Suppressor macrophage (primary cell): Measurements from ENCODE around the gene RIMKLA.

ENCODE experiments used
- DNase-seq, 4 experiments: peaks; one replicate each; pipeline ENCODE4 v3.0.0-alpha.2; 2020 to 2022
- total RNA-seq, 17 experiments: gene quantifications; one replicate each; lab custom pipeline; 2026; ENCODE audit warnings: mixed read lengths in 6 of 17, inconsistent platforms in 3 of 17; lab: John Stamatoyannopoulos, UW

Gene RIMKLA
- total RNA-seq = 0 to 5.4 (median 0.50) reads per million in 17 experiments

GRCh38 chr1:42380586-42381279, at the start of gene RIMKLA:
RIMKLA (plus strand) TSS chr1:42380792; CDS start chr1:42380935, 143 bp downstream.
- DNase-seq = peak; percentile 13 to 85 (median 56)

- DNase-seq = no peak
Measured at GRCh38 chr1:42332877-42333276, 47.7 kb upstream of the RIMKLA start.

- peak in 2 of 4 experiments; percentile 18 to 22 for DNase-seq
Measured at GRCh38 chr1:42333662-42334239, 46.8 kb upstream of the RIMKLA start.

- DNase-seq = peak; percentile 40 to 66 (median 58)
Measured at GRCh38 chr1:42334240-42335049, 46.1 kb upstream of the RIMKLA start.

- peak; percentile 94 to 98 (median 96) for DNase-seq
Measured at GRCh38 chr1:42335050-42335808, 45.4 kb upstream of the RIMKLA start, which contains the start of gene FOXJ3. FOXJ3 (minus strand) TSS chr1:42335235; CDS start chr1:42311093, 24,142 bp downstream.

- peak; percentile 10 to 30 (median 21) for DNase-seq
Measured at GRCh38 chr1:42335809-42336518, 44.6 kb upstream of the RIMKLA start.

- DNase-seq = no peak
Measured at GRCh38 chr1:42336978-42337377, 43.6 kb upstream of the RIMKLA start.

GRCh38 chr1:42340093-42340492, 40.5 kb upstream of the RIMKLA start:
- DNase-seq = no peak

GRCh38 chr1:42340901-42341300, 39.7 kb upstream of the RIMKLA start:
- DNase-seq = no peak

GRCh38 chr1:42343049-42343448, 37.5 kb upstream of the RIMKLA start:
- DNase-seq = no peak

GRCh38 chr1:42348498-42348897, 32.1 kb upstream of the RIMKLA start:
- no peak for DNase-seq

GRCh38 chr1:42350086-42350485, 30.5 kb upstream of the RIMKLA start:
- DNase-seq = no peak

- DNase-seq = no peak
Measured at GRCh38 chr1:42358791-42359190, 21.8 kb upstream of the RIMKLA start.

GRCh38 chr1:42359466-42359865, 21.1 kb upstream of the RIMKLA start:
- DNase-seq = no peak

- no peak for DNase-seq
Measured at GRCh38 chr1:42364089-42364488, 16.5 kb upstream of the RIMKLA start.

- no peak for DNase-seq
Measured at GRCh38 chr1:42364542-42364941, 16.1 kb upstream of the RIMKLA start.

GRCh38 chr1:42365118-42365517, 15.5 kb upstream of the RIMKLA start:
- DNase-seq = no peak

GRCh38 chr1:42368096-42368795, 12.3 kb upstream of the RIMKLA start:
- DNase-seq = no peak

- no peak for DNase-seq
Measured at GRCh38 chr1:42369471-42369870, 11.1 kb upstream of the RIMKLA start.

GRCh38 chr1:42370876-42371549, 9.6 kb upstream of the RIMKLA start:
- no peak for DNase-seq

GRCh38 chr1:42372796-42373195, 7.8 kb upstream of the RIMKLA start:
- DNase-seq = no peak
